GM12874 (cell line): ENCODE results near the gene C9orf152.

ENCODE experiments used
- TF ChIP-seq, protein P1 (sequence below): IDR thresholded peaks from 2 replicates; pipeline ENCODE4 v1.5.1; 2011; ENCODE audit warnings: low read depth, mild to moderate bottlenecking, control low read depth, low read length, moderate library complexity; ENCODE audit not compliant: insufficient read depth

The C9orf152 gene

GRCh38 chr9:110208031-110208430, at the start of gene C9orf152:
C9orf152 (minus strand) TSS chr9:110208159; CDS start chr9:110207579, 580 bp downstream.
- TF ChIP-seq, protein P1, sequence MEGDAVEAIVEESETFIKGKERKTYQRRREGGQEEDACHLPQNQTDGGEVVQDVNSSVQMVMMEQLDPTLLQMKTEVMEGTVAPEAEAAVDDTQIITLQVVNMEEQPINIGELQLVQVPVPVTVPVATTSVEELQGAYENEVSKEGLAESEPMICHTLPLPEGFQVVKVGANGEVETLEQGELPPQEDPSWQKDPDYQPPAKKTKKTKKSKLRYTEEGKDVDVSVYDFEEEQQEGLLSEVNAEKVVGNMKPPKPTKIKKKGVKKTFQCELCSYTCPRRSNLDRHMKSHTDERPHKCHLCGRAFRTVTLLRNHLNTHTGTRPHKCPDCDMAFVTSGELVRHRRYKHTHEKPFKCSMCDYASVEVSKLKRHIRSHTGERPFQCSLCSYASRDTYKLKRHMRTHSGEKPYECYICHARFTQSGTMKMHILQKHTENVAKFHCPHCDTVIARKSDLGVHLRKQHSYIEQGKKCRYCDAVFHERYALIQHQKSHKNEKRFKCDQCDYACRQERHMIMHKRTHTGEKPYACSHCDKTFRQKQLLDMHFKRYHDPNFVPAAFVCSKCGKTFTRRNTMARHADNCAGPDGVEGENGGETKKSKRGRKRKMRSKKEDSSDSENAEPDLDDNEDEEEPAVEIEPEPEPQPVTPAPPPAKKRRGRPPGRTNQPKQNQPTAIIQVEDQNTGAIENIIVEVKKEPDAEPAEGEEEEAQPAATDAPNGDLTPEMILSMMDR: no peak

DNA sequence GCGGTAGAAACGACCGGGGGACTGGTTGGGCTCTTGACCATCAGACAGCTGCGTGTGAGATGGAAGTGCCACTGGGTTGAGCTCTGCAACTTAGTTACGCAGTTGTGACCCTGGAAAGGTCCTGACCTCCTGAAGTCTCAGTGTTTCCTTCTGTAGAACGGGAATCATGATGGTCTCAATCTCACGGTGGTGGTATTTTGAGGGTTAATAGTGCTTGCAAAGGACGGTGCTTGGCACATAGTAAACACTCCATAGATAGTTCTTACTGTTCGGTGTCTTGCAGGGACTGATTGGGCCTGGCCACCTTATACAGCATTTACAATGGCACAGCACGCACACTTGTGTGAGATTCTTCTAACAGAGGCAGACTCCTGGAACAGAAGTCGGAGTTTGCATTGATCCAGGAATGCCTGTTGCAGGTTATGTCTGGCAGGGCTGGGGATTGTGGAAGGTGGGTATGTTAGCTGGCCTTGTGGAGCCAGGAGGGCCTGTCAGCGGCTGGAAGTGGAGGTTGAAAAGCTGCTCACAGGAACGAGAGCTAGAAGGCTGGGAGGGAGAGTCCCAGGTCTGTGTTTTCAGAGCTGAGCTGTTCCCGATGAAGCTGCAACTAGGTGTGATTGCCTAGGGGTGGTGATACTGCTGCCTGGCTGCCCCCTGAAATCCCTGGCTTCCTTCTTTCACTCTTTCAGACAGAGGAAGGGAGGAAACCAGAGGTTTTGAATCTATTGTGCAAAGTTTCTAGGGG, 49.3 kb upstream of the C9orf152 start:
- TF ChIP-seq, protein P1: no peak

GRCh38 chr9:110256380-110257096, 48.6 kb upstream of the C9orf152 start, which contains the start of gene TXN:
TXN (minus strand) TSS chr9:110256507; CDS start chr9:110256435, 72 bp downstream.
- TF ChIP-seq, protein P1: no peak

DNA sequence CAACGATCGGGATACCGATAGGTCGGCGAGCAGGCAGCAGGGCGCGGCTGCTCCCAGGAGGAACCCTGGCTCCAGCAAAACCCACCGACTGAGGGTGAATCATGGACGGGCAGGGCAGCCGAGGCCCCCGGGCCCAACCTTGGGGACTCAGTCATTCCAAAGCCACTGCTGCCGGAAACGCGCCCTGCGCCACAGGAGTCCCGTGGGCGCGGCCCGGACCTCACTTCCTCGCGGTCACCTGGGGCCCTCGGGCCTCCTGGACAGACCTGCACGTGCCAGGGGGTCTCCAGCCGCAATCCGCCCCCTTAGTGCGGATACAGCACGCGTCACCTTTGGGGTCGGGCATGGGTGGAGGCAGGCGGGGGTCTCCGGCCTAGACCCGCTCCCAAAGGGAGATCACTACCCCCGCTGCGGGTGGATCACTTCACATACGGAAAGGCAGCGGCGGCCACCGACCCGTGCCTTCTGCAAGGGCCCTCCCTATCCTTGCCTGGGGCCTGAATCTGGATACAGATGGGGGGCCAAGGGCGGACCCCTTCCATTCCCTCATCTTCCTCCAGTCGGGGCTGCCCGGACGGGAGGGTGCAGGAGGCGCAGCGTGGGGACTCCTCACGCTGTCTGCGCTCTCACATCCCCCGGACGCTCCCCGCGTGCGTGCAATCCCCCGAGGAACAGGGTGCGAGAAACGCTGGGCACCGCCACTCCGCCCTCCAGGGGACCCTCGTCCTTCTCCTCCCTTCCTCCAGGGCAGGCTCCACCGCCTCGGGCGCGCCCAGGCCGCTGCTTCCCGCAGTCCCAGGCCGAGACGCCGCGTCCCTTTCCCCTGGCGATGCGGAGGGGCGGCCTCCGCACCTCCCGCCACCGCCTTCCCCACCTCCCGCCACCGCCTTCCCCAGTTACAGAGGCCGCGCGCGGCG, 47.8 kb upstream of the C9orf152 start:
- TF ChIP-seq, protein P1: no peak

DNA sequence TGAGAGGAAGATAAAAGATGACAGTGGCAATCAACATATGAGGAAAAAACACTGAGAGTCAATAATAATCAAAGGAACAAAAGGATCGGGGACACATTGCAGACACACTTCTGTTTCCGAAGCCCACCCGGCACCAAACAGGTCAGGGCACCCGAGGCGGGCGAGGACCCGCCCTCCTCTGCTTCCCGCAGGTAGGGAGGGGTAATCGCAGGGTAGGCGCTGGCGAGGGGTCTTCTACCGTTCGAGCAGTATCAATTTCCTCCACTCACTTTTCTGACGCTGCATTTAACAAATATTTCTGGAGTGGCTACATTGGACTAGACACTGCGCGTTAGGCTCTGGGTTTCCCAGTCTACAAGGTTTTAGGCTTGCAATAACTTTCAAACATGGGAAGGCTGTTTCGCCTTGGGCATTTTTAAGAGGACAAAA, 47.1 kb upstream of the C9orf152 start:
- TF ChIP-seq, protein P1: no peak

GRCh38 chr9:110254500-110254899, 46.5 kb upstream of the C9orf152 start:
- TF ChIP-seq, protein P1: no peak
